Breast epithelium (tissue), 3 donors: Measurements from ENCODE around the gene UBL7.

Source experiments
- POLR2A ChIP-seq: fragments of 450-650 bp; IDR thresholded peaks from one replicate; pipeline ENCODE4 v1.6.1; 2016; ENCODE audit warnings: antibody characterized with exemption, mild to moderate bottlenecking, moderate library complexity
- TF ChIP-seq, protein P1 (sequence below), 3 donors: fragments of 450-650 bp; IDR thresholded peaks; one replicate each; pipeline ENCODE4 v1.5.1; 2016 to 2017; ENCODE audit warnings: antibody characterized with exemption in 3 of 3, mild to moderate bottlenecking in 3 of 3, moderate library complexity in 3 of 3

DNA sequence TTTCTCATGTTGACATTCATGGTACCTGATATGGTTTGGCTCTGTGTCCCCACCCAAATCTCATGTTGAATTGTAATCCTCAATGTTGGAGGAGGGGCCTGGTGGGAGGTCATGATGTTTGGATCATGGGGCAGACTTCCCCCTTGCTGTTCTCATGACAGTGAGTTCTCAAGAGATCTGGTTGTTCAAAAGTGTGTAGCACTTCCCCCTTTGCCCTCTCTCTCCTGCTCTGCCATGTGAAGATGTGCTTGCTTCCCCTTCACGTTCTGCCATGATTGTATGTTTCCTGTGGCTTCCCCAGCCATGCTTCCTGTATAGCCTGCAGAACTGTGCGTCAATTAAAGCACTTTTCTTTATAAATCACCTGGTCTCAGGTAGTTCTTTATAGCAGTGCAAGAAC lies 3.3 kb upstream of the UBL7 start:
- TF ChIP-seq, protein P1, sequence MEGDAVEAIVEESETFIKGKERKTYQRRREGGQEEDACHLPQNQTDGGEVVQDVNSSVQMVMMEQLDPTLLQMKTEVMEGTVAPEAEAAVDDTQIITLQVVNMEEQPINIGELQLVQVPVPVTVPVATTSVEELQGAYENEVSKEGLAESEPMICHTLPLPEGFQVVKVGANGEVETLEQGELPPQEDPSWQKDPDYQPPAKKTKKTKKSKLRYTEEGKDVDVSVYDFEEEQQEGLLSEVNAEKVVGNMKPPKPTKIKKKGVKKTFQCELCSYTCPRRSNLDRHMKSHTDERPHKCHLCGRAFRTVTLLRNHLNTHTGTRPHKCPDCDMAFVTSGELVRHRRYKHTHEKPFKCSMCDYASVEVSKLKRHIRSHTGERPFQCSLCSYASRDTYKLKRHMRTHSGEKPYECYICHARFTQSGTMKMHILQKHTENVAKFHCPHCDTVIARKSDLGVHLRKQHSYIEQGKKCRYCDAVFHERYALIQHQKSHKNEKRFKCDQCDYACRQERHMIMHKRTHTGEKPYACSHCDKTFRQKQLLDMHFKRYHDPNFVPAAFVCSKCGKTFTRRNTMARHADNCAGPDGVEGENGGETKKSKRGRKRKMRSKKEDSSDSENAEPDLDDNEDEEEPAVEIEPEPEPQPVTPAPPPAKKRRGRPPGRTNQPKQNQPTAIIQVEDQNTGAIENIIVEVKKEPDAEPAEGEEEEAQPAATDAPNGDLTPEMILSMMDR (IDR thresholded peaks at IDR 0.05) = no peak
- TF ChIP-seq POLR2A = no peak
